Psoas muscle (tissue), 8 donors: Measurements from ENCODE around the gene ACTR6. TPM values are rescaled to one million over a fixed set of nuclear protein-coding genes. Genes with fewer than 3 reads are reported as not detected.
"Not testable (repeated sequence)": the region's sequence is repeated elsewhere in the genome, so short reads cannot be mapped to it uniquely, and the experiment has no call there.

Source experiments
- ATAC-seq, 4 donors: fragments of 200-7000 bp; cut with Tn5 transposase; one replicate each; pipeline ENCODE4 v1.9.1; 2020; ENCODE audit warnings: moderate library complexity in 3 of 4, mild to moderate bottlenecking in 2 of 4
- DNase-seq, 2 donors: peaks; one replicate each; pipeline ENCODE4 v3.0.0-alpha.2; 2020
- H3K27ac ChIP-seq: fragments of 200-600 bp; one replicate; pipeline ENCODE4 v1.8.0; 2022
- H3K27me3 ChIP-seq, 3 donors: fragments of 200-600 bp in 1 of 3; one replicate each; pipeline versions ENCODE4 v1.6.1 to v1.8.0; 2013 to 2022; ENCODE audit warnings: low read length in 2 of 3, mild to moderate bottlenecking in 2 of 3, moderate library complexity in 1 of 3; ENCODE audit not compliant: insufficient read depth in 3 of 3
- H3K36me3 ChIP-seq, 2 donors: fragments of 200-600 bp in 1 of 2; one replicate each; pipeline versions ENCODE4 v1.6.1 to v1.8.0; 2013 to 2022; ENCODE audit warnings: low read depth in 1 of 2, mild to moderate bottlenecking in 1 of 2, moderate library complexity in 1 of 2; ENCODE audit not compliant: insufficient read depth in 1 of 2
- H3K4me1 ChIP-seq: fragments of 200-600 bp; one replicate; pipeline ENCODE4 v1.8.0; 2022
- H3K4me3 ChIP-seq: fragments of 200-600 bp; one replicate; pipeline ENCODE4 v1.8.0; 2022; ENCODE audit warnings: mild to moderate bottlenecking
- H3K9me3 ChIP-seq: fragments of 200-600 bp; one replicate; pipeline ENCODE4 v1.8.0; 2022
- WGBS, 3 donors: extraction: QIAGEN DNeasy Blood & Tissue Kit; methylation state at CpG; one replicate each; pipeline versions ENCODE4 v1.1.6 to v1.1.7; 2013; 5-methylcytosine and 5-hydroxymethylcytosine counted together
- intact Hi-C, 2 donors: fragments of 100-400 bp; cut with DNase I; formaldehyde crosslinking; loops; one replicate each; pipeline versions ENCODE4 v1.11.0 to v1.14.2; 2022
- polyA plus RNA-seq, 3 donors: library from polyadenylated mRNA; stranded (reverse); fragments of 200-250 nt; gene quantifications; one replicate each; pipeline ENCODE4 v1.2.3, GENCODE V29; 2013
- total RNA-seq, 4 donors: library from RNA; stranded (reverse); fragmentation: NEBNext Ultra II Directional in 2 of 4; extraction: Animal tissue kit (Norgen Biotek cat#: 25700) in 2 of 4; gene quantifications; one replicate each; pipeline versions ENCODE4 v1.2.1 to v1.2.4, GENCODE V29; 2021 to 2023
- TF ChIP-seq, protein P1 (sequence below): fragments of 200-600 bp; IDR thresholded peaks from one replicate; pipeline ENCODE4 v1.8.0; 2022; ENCODE audit warnings: antibody characterized with exemption
- donor health status: healthy with polysubstance abuse.
- donor health status: DM: no; HTN: no; CAD: no; lungs with moderate emphysema.
- donor health status: Bipolar disorder and iron deficiency.
- donor health status: healthy.
- donor health status: DM: yes; HTN: yes; CAD: no.
- donor health status: DM: no; HTN: no; CAD: no.
- donor health status: DM: no; HTN: no; CAD: no.
- donor health status: DM: yes; HTN: yes; CAD: no.

ACTR6 gene
- total and polyA plus RNA-seq, 7 donors: 11.5 to 31.7 (median 17.1) TPM

DNA sequence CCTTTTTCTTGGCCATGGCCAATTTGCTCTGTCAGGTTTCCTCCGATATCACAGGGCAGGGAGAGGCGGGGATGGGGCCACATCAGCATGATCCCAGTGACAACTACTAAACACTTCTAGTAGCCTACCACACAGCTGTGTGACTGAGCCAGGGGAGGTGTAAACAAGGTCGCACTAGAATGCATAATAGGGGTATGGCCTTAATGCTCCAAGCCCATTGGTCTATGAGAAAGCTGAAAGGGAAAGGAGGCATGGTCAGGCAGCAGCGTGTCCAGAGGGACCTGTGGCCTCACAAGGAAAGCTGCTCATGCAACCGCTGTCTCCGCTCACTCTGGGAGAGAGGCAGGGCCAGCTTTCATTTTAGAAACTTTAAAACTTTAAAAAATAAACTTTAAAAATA lies 27.5 kb upstream of the ACTR6 start:
- TF ChIP-seq, protein P1, sequence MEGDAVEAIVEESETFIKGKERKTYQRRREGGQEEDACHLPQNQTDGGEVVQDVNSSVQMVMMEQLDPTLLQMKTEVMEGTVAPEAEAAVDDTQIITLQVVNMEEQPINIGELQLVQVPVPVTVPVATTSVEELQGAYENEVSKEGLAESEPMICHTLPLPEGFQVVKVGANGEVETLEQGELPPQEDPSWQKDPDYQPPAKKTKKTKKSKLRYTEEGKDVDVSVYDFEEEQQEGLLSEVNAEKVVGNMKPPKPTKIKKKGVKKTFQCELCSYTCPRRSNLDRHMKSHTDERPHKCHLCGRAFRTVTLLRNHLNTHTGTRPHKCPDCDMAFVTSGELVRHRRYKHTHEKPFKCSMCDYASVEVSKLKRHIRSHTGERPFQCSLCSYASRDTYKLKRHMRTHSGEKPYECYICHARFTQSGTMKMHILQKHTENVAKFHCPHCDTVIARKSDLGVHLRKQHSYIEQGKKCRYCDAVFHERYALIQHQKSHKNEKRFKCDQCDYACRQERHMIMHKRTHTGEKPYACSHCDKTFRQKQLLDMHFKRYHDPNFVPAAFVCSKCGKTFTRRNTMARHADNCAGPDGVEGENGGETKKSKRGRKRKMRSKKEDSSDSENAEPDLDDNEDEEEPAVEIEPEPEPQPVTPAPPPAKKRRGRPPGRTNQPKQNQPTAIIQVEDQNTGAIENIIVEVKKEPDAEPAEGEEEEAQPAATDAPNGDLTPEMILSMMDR: no peak
- H3K9me3 ChIP-seq: no peaks in the 10 kb centered on the region
- no peak overlapping the region for H3K4me3 ChIP-seq
- H3K27ac ChIP-seq: no peak overlapping the region
- 92 to 96% (median 95%) methylated on average over 6 of the region's 6 CpGs for WGBS, 3 donors
- no peaks in the 10 kb centered on the region for H3K36me3 ChIP-seq
- DNase-seq (no peak), ATAC-seq (no peak)
- no peaks in the 10 kb centered on the region for H3K4me1 ChIP-seq
- intact Hi-C loops: no loop called here
- no peaks in the 10 kb centered on the region for H3K27me3 ChIP-seq

DNA sequence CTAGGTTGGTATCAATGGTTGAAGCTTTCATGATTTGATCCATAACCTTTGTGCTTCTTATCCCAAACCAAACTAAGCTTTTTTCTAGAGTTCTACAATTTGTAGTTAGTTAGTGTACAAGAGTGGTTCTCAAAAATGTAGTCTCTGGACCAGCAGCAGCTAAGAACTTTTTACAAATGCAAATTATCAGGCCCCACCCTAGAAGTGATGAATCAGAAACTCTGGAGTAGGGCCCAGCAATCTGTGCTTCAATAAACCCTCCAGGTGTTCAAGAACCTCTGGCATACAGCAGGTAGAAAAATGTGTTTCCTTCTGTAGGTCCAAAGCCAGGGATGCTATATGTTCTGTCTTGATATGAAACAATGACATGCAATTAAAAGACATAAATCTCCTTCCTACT lies 26.1 kb upstream of the ACTR6 start:
- H3K27me3 ChIP-seq: no peaks in the 10 kb centered on the region
- H3K27ac ChIP-seq: no peak overlapping the region
- H3K4me3 ChIP-seq: no peak overlapping the region
- no peaks in the 10 kb centered on the region for H3K9me3 ChIP-seq
- intact Hi-C loops: no loop called here
- DNase-seq (no peak), ATAC-seq (no peak)
- no peaks in the 10 kb centered on the region for H3K4me1 ChIP-seq
- H3K36me3 ChIP-seq: no peaks in the 10 kb centered on the region
- TF ChIP-seq, protein P1: no peak

DNA sequence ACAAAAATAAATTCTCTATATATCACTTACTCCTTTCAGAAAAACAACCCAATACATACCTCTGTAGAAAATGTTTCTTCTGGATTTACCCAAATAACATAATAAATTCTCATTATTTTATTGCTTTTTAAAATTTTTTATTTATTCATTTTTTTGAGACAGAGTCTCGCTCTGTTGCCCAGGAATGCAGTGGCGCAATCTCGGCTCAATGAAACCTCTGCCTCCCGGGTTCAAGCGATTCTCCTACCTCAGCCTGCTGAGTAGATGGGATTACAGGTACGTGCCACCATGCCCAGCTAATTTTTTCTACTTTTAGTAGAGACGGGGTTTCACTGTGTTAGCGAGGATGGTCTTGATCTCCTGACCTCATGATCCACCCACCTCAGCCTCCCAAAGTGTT lies 24.1 kb upstream of the ACTR6 start:
- DNase-seq, H3K4me1 ChIP-seq, H3K27ac ChIP-seq, ATAC-seq, H3K36me3 ChIP-seq, H3K9me3 ChIP-seq, H3K4me3 ChIP-seq, intact Hi-C loops, H3K27me3 ChIP-seq: not testable (repeated sequence)
- 91 to 94% (median 91%) methylated on average over 8 of the region's 8 CpGs for WGBS, 3 donors

DNA sequence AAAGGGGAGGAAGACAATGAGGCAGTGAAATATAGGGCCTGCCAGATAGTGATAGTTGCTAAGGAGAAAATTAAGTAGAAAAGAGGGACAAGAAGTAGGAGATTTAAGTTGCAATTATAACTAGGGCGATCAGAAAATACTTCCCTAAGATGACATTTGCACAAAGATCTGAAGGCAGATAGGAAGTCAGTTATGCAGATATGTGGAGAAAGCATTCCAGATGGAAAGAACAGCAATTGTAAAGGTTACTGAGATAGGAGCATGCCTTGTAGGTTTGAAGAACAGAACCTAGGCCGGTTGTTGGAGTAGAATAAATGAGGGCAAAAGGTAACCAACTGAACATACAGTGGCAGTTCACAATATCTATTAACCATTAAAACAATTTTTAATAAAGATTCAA lies 21.4 kb upstream of the ACTR6 start:
- TF ChIP-seq, protein P1: no peak
- no peak for ATAC-seq
- H3K4me3 ChIP-seq: no peak overlapping the region
- no peak for DNase-seq
- H3K4me1 ChIP-seq: no peaks in the 10 kb centered on the region
- H3K36me3 ChIP-seq: no peaks in the 10 kb centered on the region
- no peak overlapping the region for H3K27ac ChIP-seq
- H3K9me3 ChIP-seq: no peaks in the 10 kb centered on the region
- no peaks in the 10 kb centered on the region for H3K27me3 ChIP-seq
- WGBS, 3 donors: 91 to 96% (median 94%) methylated on average over 2 of the region's 2 CpGs
- intact Hi-C loops: no loop called here

DNA sequence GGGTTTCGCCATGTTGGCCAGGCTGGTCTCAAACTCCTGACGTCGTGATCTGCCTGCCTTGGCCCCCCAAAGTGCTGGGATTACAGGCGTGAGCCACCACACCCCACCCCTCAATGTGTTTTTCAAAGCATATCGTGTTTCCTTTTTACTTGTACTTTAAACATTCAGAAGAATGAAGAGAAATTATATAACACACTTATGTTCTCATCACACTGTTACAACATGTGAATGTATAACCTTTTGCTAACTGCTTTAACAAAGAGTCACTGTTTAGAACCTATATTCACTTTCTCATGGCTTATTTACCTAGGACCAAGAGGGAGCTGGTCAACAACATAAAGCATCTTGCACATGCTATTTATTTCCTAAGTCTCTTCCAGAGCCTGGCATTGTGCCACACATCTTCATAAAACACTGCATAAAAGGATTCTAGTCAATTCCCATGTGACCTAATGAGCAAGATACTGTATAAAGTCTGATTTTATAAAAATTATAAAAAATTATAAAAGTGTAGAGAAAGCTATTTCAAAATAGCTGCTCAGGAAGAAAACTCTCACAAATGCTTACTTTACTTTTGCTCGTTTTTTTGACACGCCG lies 16.0 kb upstream of the ACTR6 start:
- ATAC-seq (no peak), DNase-seq (no peak)
- Histone ChIP-seq H3K36me3 (no peaks in the 10 kb centered on the region), H3K4me3 (no peak overlapping the region), H3K27ac (no peak overlapping the region), H3K4me1 (no peaks in the 10 kb centered on the region), H3K27me3 (no peaks in the 10 kb centered on the region), H3K9me3 (no peaks in the 10 kb centered on the region)
- intact Hi-C loops: no loop called here
- TF ChIP-seq, protein P1: no peak
- 88 to 89% (median 88%) methylated on average over 8 of the region's 8 CpGs for WGBS, 3 donors
